ENCODE data around the gene TENT4A.

GRCh38 chr5:6788956-6789649 is 75.9 kb downstream of the TENT4A start:
- TF ChIP-seq CTCF (IDR thresholded peaks at IDR 0.05) (no peak), POLR2A (IDR thresholded peaks at IDR 0.05) (no peak)

Data from esophagus squamous epithelium (tissue), 4 donors.